ENCODE results near the gene LAMA4.

DNA sequence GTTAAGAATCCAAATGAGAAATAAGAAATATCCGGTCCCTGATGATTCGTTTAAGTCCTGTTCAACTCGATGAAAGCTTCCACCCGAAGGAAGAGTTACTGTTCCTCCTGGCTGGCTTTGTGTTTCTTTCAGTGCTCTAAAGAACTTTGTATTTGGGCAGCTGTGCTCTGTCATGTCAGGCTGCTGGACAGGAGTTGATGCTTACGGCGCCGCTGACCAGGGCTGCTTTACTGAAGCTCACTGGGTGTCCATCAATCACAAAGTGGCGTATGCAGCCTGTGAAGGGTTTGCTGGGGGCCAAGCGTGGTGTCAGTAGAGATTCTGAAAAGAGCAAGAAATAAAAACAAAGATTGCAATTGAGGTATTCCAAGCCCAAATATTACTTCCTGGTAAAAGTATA, 145.1 kb downstream of the LAMA4 start:
- TF ChIP-seq KDM1A (IDR thresholded peaks at IDR 0.05; ENCODE audit: low read depth) (no peak), ESRRA (IDR thresholded peaks at IDR 0.05; ENCODE audit: borderline replicate concordance, low read length) (no peak), CBX2 (IDR thresholded peaks at IDR 0.05; ENCODE audit: borderline replicate concordance, low read depth) (no peak), NPAS2 (CRISPR knock-in tag; IDR thresholded peaks at IDR 0.05; ENCODE audit: borderline replicate concordance) (no peak), RFX5 (IDR thresholded peaks at IDR 0.05) (no peak), RARB (CRISPR knock-in tag; IDR thresholded peaks at IDR 0.05) (no peak), MYC (IDR thresholded peaks at IDR 0.05; ENCODE audit: borderline replicate concordance, low read length) (no peak), POLR2A (IDR thresholded peaks at IDR 0.05; ENCODE audit: low read length) (no peak), JUN (IDR thresholded peaks at IDR 0.05) (no peak), RCOR1 (IDR thresholded peaks at IDR 0.05; ENCODE audit: low read depth, low read length) (no peak), GATA3 (IDR thresholded peaks at IDR 0.05; ENCODE audit: borderline replicate concordance) (no peak)
- TF ChIP-seq, protein P1, sequence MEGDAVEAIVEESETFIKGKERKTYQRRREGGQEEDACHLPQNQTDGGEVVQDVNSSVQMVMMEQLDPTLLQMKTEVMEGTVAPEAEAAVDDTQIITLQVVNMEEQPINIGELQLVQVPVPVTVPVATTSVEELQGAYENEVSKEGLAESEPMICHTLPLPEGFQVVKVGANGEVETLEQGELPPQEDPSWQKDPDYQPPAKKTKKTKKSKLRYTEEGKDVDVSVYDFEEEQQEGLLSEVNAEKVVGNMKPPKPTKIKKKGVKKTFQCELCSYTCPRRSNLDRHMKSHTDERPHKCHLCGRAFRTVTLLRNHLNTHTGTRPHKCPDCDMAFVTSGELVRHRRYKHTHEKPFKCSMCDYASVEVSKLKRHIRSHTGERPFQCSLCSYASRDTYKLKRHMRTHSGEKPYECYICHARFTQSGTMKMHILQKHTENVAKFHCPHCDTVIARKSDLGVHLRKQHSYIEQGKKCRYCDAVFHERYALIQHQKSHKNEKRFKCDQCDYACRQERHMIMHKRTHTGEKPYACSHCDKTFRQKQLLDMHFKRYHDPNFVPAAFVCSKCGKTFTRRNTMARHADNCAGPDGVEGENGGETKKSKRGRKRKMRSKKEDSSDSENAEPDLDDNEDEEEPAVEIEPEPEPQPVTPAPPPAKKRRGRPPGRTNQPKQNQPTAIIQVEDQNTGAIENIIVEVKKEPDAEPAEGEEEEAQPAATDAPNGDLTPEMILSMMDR (IDR thresholded peaks at IDR 0.05), result no peak
- TF ChIP-seq, protein P2, sequence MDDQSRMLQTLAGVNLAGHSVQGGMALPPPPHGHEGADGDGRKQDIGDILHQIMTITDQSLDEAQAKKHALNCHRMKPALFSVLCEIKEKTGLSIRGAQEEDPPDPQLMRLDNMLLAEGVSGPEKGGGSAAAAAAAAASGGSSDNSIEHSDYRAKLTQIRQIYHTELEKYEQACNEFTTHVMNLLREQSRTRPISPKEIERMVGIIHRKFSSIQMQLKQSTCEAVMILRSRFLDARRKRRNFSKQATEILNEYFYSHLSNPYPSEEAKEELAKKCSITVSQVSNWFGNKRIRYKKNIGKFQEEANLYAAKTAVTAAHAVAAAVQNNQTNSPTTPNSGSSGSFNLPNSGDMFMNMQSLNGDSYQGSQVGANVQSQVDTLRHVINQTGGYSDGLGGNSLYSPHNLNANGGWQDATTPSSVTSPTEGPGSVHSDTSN (IDR thresholded peaks at IDR 0.05), result no peak

All from A549 (cell line).